ENCODE data around the gene ZNF200. TPM values are rescaled to one million over a fixed set of nuclear protein-coding genes. Genes with fewer than 3 reads are reported as not detected.

The ZNF200 gene
- total and polyA plus RNA-seq, 2 of the 13 experiments (the other 11 are each of a cell fraction or from before 2014, with no cell fraction given): 3.5 to 16.5 TPM

DNA sequence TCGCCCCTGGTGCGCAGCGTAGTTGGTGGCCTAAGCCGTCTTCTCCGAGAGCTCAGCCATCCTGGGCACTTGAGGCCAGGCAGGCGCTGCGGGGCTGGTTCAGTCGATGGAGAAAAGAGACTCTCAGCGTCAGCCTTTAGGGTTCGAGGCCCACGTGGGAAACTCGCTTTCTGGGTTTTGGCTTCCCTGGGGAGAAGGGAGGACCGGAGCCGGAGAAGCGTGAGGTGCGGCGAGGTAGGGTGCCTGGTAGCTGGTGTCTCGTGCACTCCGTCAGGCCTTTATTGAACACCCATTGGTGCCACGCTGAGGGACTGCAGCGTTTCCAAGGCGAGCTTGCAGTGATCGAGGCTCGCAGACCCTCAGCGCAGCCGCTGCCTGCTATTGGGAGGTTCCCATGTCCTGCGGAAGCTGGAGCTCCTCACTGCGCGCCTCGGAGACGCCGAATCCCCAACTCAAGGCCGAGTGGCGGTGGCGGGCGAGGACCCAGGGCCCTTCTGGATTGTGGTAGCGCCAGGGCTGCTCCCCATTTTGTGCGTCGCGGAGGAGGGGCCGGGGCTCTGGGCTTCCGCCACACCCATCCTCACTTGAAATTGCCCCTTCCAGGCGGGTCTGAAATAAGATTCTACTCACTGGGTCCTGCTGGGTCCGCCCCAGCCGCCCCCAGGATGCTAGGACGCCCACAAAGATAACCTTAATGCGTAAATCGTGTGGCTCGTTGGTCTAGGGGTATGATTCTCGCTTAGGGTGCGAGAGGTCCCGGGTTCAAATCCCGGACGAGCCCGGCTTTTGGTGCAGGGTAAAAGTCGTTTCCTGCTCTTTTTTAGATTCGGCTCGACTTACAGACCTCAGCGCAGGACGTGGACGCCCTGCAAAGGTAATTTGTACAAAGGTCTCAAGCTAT is 45.8 kb downstream of the ZNF200 start (continued):
- no peak for TF ChIP-seq SSRP1 (CRISPR knock-in tag; IDR thresholded peaks at IDR 0.05)
- no peak for TF ChIP-seq ZNF780A (CRISPR knock-in tag; IDR thresholded peaks at IDR 0.05)
- TF ChIP-seq TEAD3 (CRISPR knock-in tag; optimal IDR thresholded peaks at IDR 0.05; ENCODE audit: borderline replicate concordance): no peak
- TF ChIP-seq NFIC (IDR thresholded peaks at IDR 0.05; ENCODE audit: low read length): no peak
- TF ChIP-seq AKAP8 (CRISPR knock-in tag; IDR thresholded peaks at IDR 0.05): no peak
- no peak for TF ChIP-seq BRD4 (CRISPR knock-in tag; IDR thresholded peaks at IDR 0.05)
- TF ChIP-seq, protein P1, sequence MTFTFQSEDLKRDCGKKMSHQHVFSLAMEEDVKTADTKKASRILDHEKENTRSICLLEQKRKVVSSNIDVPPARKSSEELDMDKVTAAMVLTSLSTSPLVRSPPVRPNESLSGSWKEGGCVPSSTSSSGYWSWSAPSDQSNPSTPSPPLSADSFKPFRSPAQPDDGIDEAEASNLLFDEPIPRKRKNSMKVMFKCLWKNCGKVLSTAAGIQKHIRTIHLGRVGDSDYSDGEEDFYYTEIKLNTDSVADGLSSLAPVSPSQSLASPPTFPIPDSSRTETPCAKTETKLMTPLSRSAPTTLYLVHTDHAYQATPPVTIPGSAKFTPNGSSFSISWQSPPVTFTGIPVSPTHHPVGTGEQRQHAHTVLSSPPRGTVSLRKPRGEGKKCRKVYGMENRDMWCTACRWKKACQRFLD (CRISPR knock-in tag; IDR thresholded peaks at IDR 0.05; ENCODE audit: borderline replicate concordance): 0 out of 2 replicates have a peak, but pooled peaks have one; percentile 16
- TF ChIP-seq, protein P2, sequence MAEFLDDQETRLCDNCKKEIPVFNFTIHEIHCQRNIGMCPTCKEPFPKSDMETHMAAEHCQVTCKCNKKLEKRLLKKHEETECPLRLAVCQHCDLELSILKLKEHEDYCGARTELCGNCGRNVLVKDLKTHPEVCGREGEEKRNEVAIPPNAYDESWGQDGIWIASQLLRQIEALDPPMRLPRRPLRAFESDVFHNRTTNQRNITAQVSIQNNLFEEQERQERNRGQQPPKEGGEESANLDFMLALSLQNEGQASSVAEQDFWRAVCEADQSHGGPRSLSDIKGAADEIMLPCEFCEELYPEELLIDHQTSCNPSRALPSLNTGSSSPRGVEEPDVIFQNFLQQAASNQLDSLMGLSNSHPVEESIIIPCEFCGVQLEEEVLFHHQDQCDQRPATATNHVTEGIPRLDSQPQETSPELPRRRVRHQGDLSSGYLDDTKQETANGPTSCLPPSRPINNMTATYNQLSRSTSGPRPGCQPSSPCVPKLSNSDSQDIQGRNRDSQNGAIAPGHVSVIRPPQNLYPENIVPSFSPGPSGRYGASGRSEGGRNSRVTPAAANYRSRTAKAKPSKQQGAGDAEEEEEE (CRISPR knock-in tag; IDR thresholded peaks at IDR 0.05; ENCODE audit: borderline replicate concordance): no peak
- TF ChIP-seq KDM1A (CRISPR knock-in tag; IDR thresholded peaks at IDR 0.05): peak; percentile 12; the same call in 1 of the 2 replicates
- no peak for TF ChIP-seq ZSCAN22 (CRISPR knock-in tag; IDR thresholded peaks at IDR 0.05)
- TF ChIP-seq MEIS2 (CRISPR knock-in tag; IDR thresholded peaks at IDR 0.05): no peak
- TF ChIP-seq ZNF543 (CRISPR knock-in tag; IDR thresholded peaks at IDR 0.05): no peak; the same call in 1 of the 2 replicates
- TF ChIP-seq TGIF2 (CRISPR knock-in tag; IDR thresholded peaks at IDR 0.05): no peak
- TF ChIP-seq CEBPB (IDR thresholded peaks at IDR 0.05; ENCODE audit: borderline replicate concordance, low read depth, low read length): no peak
- TF ChIP-seq, protein P3, sequence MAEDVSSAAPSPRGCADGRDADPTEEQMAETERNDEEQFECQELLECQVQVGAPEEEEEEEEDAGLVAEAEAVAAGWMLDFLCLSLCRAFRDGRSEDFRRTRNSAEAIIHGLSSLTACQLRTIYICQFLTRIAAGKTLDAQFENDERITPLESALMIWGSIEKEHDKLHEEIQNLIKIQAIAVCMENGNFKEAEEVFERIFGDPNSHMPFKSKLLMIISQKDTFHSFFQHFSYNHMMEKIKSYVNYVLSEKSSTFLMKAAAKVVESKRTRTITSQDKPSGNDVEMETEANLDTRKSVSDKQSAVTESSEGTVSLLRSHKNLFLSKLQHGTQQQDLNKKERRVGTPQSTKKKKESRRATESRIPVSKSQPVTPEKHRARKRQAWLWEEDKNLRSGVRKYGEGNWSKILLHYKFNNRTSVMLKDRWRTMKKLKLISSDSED (CRISPR knock-in tag; IDR thresholded peaks at IDR 0.05): no peak
- TF ChIP-seq HDAC2 (CRISPR knock-in tag; IDR thresholded peaks at IDR 0.05): no peak
- peak; percentile 48; the same call in 1 of the 2 replicates for TF ChIP-seq THAP11 (CRISPR knock-in tag; IDR thresholded peaks at IDR 0.05)
- no peak for TF ChIP-seq ZNF20 (CRISPR knock-in tag; IDR thresholded peaks at IDR 0.05)
- TF ChIP-seq, protein P4, sequence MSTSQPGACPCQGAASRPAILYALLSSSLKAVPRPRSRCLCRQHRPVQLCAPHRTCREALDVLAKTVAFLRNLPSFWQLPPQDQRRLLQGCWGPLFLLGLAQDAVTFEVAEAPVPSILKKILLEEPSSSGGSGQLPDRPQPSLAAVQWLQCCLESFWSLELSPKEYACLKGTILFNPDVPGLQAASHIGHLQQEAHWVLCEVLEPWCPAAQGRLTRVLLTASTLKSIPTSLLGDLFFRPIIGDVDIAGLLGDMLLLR (CRISPR knock-in tag; IDR thresholded peaks at IDR 0.05): 0 out of 2 replicates have a peak, but pooled peaks have one; percentile 34
- TF ChIP-seq, protein P5, sequence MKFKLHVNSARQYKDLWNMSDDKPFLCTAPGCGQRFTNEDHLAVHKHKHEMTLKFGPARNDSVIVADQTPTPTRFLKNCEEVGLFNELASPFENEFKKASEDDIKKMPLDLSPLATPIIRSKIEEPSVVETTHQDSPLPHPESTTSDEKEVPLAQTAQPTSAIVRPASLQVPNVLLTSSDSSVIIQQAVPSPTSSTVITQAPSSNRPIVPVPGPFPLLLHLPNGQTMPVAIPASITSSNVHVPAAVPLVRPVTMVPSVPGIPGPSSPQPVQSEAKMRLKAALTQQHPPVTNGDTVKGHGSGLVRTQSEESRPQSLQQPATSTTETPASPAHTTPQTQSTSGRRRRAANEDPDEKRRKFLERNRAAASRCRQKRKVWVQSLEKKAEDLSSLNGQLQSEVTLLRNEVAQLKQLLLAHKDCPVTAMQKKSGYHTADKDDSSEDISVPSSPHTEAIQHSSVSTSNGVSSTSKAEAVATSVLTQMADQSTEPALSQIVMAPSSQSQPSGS (CRISPR knock-in tag; IDR thresholded peaks at IDR 0.05): no peak
- TF ChIP-seq, protein P6, sequence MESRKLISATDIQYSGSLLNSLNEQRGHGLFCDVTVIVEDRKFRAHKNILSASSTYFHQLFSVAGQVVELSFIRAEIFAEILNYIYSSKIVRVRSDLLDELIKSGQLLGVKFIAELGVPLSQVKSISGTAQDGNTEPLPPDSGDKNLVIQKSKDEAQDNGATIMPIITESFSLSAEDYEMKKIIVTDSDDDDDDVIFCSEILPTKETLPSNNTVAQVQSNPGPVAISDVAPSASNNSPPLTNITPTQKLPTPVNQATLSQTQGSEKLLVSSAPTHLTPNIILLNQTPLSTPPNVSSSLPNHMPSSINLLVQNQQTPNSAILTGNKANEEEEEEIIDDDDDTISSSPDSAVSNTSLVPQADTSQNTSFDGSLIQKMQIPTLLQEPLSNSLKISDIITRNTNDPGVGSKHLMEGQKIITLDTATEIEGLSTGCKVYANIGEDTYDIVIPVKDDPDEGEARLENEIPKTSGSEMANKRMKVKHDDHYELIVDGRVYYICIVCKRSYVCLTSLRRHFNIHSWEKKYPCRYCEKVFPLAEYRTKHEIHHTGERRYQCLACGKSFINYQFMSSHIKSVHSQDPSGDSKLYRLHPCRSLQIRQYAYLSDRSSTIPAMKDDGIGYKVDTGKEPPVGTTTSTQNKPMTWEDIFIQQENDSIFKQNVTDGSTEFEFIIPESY (CRISPR knock-in tag; IDR thresholded peaks at IDR 0.05): no peak

All from HepG2 (cell line).